HL-60 (cell line): ENCODE data around the gene INAFM2.

Source experiments
- DNase-seq, 2 experiments: peaks; one replicate each; pipeline ENCODE4 v3.0.0-alpha.2; 2010 to 2020; ENCODE audit warnings: low read depth in 1 of 2, low spot score in 1 of 2
- H3K27ac ChIP-seq: fragments of 250-450 bp; sonication (Bioruptor Pico); replicated peaks from 2 replicates; pipeline ENCODE4 v1.5.1; 2020; ENCODE audit warnings: mild to moderate bottlenecking, moderate library complexity
- H3K27me3 ChIP-seq: fragments of 250-450 bp; sonication (Bioruptor Pico); 2 replicates; pipeline ENCODE4 v1.5.1; 2021; ENCODE audit warnings: mild to moderate bottlenecking, moderate library complexity; ENCODE audit not compliant: insufficient read depth, poor library complexity, severe bottlenecking
- H3K4me3 ChIP-seq: replicated peaks from 2 replicates; pipeline ENCODE4 v1.5.1; 2011; ENCODE audit warnings: mild to moderate bottlenecking, control low read depth, low read length; ENCODE audit not compliant: insufficient read depth
- CTCF ChIP-seq: IDR thresholded peaks from one replicate; pipeline ENCODE4 v1.5.1; 2011; ENCODE audit warnings: low read length, control low read depth, inconsistent platforms; ENCODE audit not compliant: insufficient read depth
- GABPA ChIP-seq: IDR thresholded peaks from 2 replicates; pipeline ENCODE4 v1.6.1; 2012; ENCODE audit warnings: low read depth
- POLR2AphosphoS5 ChIP-seq: IDR thresholded peaks from 2 replicates; pipeline ENCODE4 v1.6.1; 2012; ENCODE audit warnings: low read depth
- REST ChIP-seq: IDR thresholded peaks from 2 replicates; pipeline ENCODE4 v1.6.1; 2012; ENCODE audit warnings: low read depth; ENCODE audit not compliant: insufficient replicate concordance
- SPI1 ChIP-seq: IDR thresholded peaks from 2 replicates; pipeline ENCODE4 v1.6.1; 2012; ENCODE audit warnings: low read depth, mild to moderate bottlenecking, borderline replicate concordance

The INAFM2 gene

GRCh38 chr15:40285554-40286011, 37.9 kb upstream of the INAFM2 start:
- no peak for DNase-seq
- no peak overlapping the region for H3K27ac ChIP-seq
- H3K4me3 ChIP-seq = no peak overlapping the region
- H3K27me3 ChIP-seq = no peaks in the 10 kb centered on the region
- TF ChIP-seq CTCF (no peak), GABPA (no peak), REST (no peak), POLR2AphosphoS5 (no peak), SPI1 (no peak)

DNA sequence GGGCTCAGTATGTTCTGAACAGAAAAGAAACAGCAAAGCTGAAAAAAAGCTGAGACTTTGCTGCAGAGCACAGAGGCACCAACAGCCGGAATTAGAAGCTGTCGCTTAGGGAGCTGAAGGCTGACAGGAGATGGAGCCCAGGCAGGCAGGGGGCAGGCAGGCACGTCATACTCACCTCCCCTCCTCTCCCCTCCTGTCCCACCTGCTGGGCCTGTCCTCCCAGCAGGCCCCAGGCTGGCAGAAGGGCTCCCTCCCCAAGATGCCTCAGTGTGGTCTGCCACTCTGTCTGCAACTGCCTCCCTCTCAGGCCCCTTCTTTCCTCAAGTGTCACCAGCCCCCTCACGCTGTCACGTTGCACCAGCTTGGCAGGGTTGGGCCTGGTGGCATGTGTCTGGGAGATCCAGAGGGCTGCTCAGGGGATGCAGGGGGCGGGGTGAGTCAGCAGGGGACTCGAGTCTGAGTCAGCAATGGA, 37.4 kb upstream of the INAFM2 start:
- Histone ChIP-seq H3K27me3 (no peaks in the 10 kb centered on the region), H3K4me3 (no peak overlapping the region), H3K27ac (no peak overlapping the region)
- DNase-seq = no peak
- no peak for TF ChIP-seq SPI1
- TF ChIP-seq GABPA = no peak
- no peak for TF ChIP-seq CTCF

GRCh38 chr15:40286794-40287193, 36.7 kb upstream of the INAFM2 start:
- Histone ChIP-seq H3K4me3 (no peak overlapping the region), H3K27me3 (no peaks in the 10 kb centered on the region), H3K27ac (no peak overlapping the region)
- no peak for DNase-seq
- no peak for TF ChIP-seq REST
- TF ChIP-seq CTCF = no peak
- TF ChIP-seq SPI1 = no peak
- no peak for TF ChIP-seq GABPA
- TF ChIP-seq POLR2AphosphoS5 = no peak

- no peak for DNase-seq
- Histone ChIP-seq H3K4me3 (no peak overlapping the region), H3K27me3 (no peaks in the 10 kb centered on the region), H3K27ac (no peak overlapping the region)
- TF ChIP-seq POLR2AphosphoS5 (no peak), REST (no peak), GABPA (no peak), SPI1 (no peak), CTCF (no peak)
Observed at GRCh38 chr15:40287505-40287904, 36.0 kb upstream of the INAFM2 start.
